GM12892 (cell line): ENCODE results near the gene AMOTL1.

Source experiments
- POLR2A ChIP-seq: IDR thresholded peaks from 2 replicates; pipeline ENCODE4 v1.6.1; 2011; ENCODE audit warnings: low read depth, low read length, control low read depth
- POLR2AphosphoS5 ChIP-seq: IDR thresholded peaks from 2 replicates; pipeline ENCODE4 v1.6.1; 2011; ENCODE audit warnings: low read depth, low read length, control low read depth
- TAF1 ChIP-seq: IDR thresholded peaks from 2 replicates; pipeline ENCODE4 v1.6.1; 2011; ENCODE audit warnings: low read depth, mild to moderate bottlenecking, control low read depth, low read length, borderline replicate concordance

DNA sequence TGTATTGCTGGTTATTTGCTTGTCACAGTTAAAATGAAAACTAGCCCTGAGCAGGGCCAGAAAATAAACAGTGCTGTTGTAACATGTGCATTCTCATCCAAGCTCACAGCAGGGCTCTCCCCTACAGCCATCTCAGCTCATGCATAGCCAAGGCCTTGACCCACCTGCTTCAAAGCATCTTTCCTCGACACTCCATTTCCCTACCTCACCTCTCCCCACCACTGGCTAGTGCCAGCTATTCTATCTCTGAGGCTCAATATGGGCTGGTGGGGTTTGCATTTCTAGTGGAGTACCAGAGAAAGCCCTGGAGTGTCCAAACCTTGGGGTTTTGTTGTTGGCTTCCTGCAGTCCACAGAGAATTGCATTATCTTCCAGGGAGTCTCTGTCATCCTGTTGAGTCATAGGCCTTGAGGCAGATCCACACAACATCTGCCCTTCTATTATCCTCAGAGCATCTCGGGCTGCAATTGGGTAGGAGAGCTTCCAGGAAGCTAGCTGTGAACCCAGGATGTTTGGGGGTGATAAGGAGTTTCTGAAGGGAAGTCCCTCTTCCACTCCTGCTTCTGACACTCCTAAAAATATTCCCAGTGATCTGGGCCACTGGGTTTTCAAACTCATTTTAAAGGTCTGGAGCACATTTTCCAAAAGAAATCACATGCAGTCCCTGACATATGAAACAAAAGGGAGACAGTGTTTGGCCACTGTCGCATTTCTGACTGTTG is 36.1 kb upstream of the AMOTL1 start:
- TF ChIP-seq POLR2A (no peak), POLR2AphosphoS5 (no peak), TAF1 (no peak)
